PC-9 (cell line): ENCODE results near the gene HPCAL4.

Experiments
- CTCF ChIP-seq: fragments of 200-600 bp; sonication (generic); conservative IDR thresholded peaks from 2 replicates; pipeline ENCODE4 v1.6.1; 2017; ENCODE audit warnings: mixed run types, antibody characterized with exemption, mild to moderate bottlenecking, moderate library complexity
- EZH2 ChIP-seq: fragments of 200-600 bp; sonication (generic); IDR thresholded peaks from 2 replicates; pipeline ENCODE4 v1.8.0; 2017; ENCODE audit warnings: antibody characterized with exemption, low read depth

- TF ChIP-seq EZH2 = no peak
- TF ChIP-seq CTCF = no peak
Observed at GRCh38 chr1:39727932-39728317, 36.7 kb upstream of the HPCAL4 start.
